ENCODE measurements around the gene HHAT. TPM values are rescaled to one million over a fixed set of nuclear protein-coding genes. Genes with fewer than 3 reads are reported as not detected.
A peak's percentile ranks its signal among the peaks of the same experiment; 100 is the strongest.

Gene HHAT
- total RNA-seq, 1 donor from 2014 or later = 6.9 TPM

- H3K4me3 Mint-ChIP-seq = no peak overlapping the region
- H3K27me3 Mint-ChIP-seq (ENCODE audit: low read depth) = no peaks in the 10 kb centered on the region
- DNase-seq (ENCODE audit: low read depth, low spot score) = peak; percentile 79
- no peak overlapping the region for H3K27ac Mint-ChIP-seq (ENCODE audit: unreplicated experiment)
- no peaks in the 10 kb centered on the region for H3K4me1 Mint-ChIP-seq
- TF ChIP-seq CTCF (conservative IDR thresholded peaks at IDR 0.05) = peak; percentile 90
- peaks cover 3% of the 10 kb centered on the region for H3K9me3 Mint-ChIP-seq
- no peaks in the 10 kb centered on the region for H3K36me3 Mint-ChIP-seq (ENCODE audit: low read depth)
Observed at GRCh38 chr1:210584439-210585113, 255.9 kb downstream of the HHAT start.

GRCh38 chr1:210586771-210587170, 258.1 kb downstream of the HHAT start:
- Mint-ChIP-seq H3K4me1 (peaks cover 6% of the 10 kb centered on the region), H3K27me3 (ENCODE audit: low read depth) (no peaks in the 10 kb centered on the region), H3K27ac (ENCODE audit: unreplicated experiment) (no peak overlapping the region), H3K36me3 (ENCODE audit: low read depth) (peaks cover 2% of the 10 kb centered on the region), H3K4me3 (no peak overlapping the region), H3K9me3 (peaks cover 9% of the 10 kb centered on the region)
- no peak for TF ChIP-seq CTCF (conservative IDR thresholded peaks at IDR 0.05)
- no peak for DNase-seq (ENCODE audit: low read depth, low spot score)

GRCh38 chr1:210587566-210587965, 258.9 kb downstream of the HHAT start:
- H3K9me3 Mint-ChIP-seq = peaks cover 12% of the 10 kb centered on the region
- H3K4me3 Mint-ChIP-seq = no peak overlapping the region
- TF ChIP-seq CTCF (conservative IDR thresholded peaks at IDR 0.05) = no peak
- no peak overlapping the region for H3K27ac Mint-ChIP-seq (ENCODE audit: unreplicated experiment)
- H3K36me3 Mint-ChIP-seq (ENCODE audit: low read depth) = peaks cover 7% of the 10 kb centered on the region
- no peaks in the 10 kb centered on the region for H3K27me3 Mint-ChIP-seq (ENCODE audit: low read depth)
- peaks cover 6% of the 10 kb centered on the region for H3K4me1 Mint-ChIP-seq
- no peak for DNase-seq (ENCODE audit: low read depth, low spot score)

GRCh38 chr1:210588357-210588756, 259.7 kb downstream of the HHAT start:
- Mint-ChIP-seq H3K4me1 (peaks cover 6% of the 10 kb centered on the region), H3K36me3 (ENCODE audit: low read depth) (peaks cover 7% of the 10 kb centered on the region), H3K4me3 (no peak overlapping the region), H3K9me3 (peaks cover 15% of the 10 kb centered on the region), H3K27me3 (ENCODE audit: low read depth) (no peaks in the 10 kb centered on the region), H3K27ac (ENCODE audit: unreplicated experiment) (no peak overlapping the region)
- no peak for TF ChIP-seq CTCF (conservative IDR thresholded peaks at IDR 0.05)
- DNase-seq (ENCODE audit: low read depth, low spot score) = no peak

GRCh38 chr1:210588946-210589345, 260.2 kb downstream of the HHAT start:
- TF ChIP-seq CTCF (conservative IDR thresholded peaks at IDR 0.05) = no peak
- H3K4me3 Mint-ChIP-seq = no peak overlapping the region
- H3K9me3 Mint-ChIP-seq = peaks cover 15% of the 10 kb centered on the region
- no peaks in the 10 kb centered on the region for H3K27me3 Mint-ChIP-seq (ENCODE audit: low read depth)
- H3K36me3 Mint-ChIP-seq (ENCODE audit: low read depth) = peaks cover 7% of the 10 kb centered on the region
- no peak for DNase-seq (ENCODE audit: low read depth, low spot score)
- H3K27ac Mint-ChIP-seq (ENCODE audit: unreplicated experiment) = no peak overlapping the region
- peaks cover 6% of the 10 kb centered on the region for H3K4me1 Mint-ChIP-seq

Data from neural crest cell (in vitro differentiated cells).